Breast epithelium (tissue), 3 donors: ENCODE data around the gene SEC31B.

ENCODE experiments used
- CTCF ChIP-seq, 3 donors: fragments of 450-650 bp; IDR thresholded peaks; one replicate each; pipeline ENCODE4 v1.5.1; 2016 to 2017; ENCODE audit warnings: antibody characterized with exemption in 3 of 3, mild to moderate bottlenecking in 3 of 3, moderate library complexity in 3 of 3
- POLR2A ChIP-seq: fragments of 450-650 bp; IDR thresholded peaks from one replicate; pipeline ENCODE4 v1.6.1; 2016; ENCODE audit warnings: antibody characterized with exemption, mild to moderate bottlenecking, moderate library complexity
- POLR2AphosphoS5 ChIP-seq, 3 donors: sonication (generic); formaldehyde crosslinking; IDR thresholded peaks; one replicate each; pipeline ENCODE4 v1.6.1; 2017; ENCODE audit warnings: antibody characterized with exemption in 3 of 3

GRCh38 chr10:100496567-100496966 lies 23.1 kb downstream of the SEC31B start:
- TF ChIP-seq POLR2A (no peak), CTCF (IDR thresholded peaks at IDR 0.05) (no peak), POLR2AphosphoS5 (IDR thresholded peaks at IDR 0.05) (no peak)
